HG03135 (cell line): ENCODE measurements around the gene SEPTIN5.

Experiments
- ATAC-seq: cut with Tn5 transposase; IDR thresholded peaks from one replicate; pipeline ENCODE4 v1.9.1; 2021; ENCODE audit warnings: mild to moderate bottlenecking, moderate library complexity; ENCODE audit not compliant: unreplicated experiment

The SEPTIN5 gene

GRCh38 chr22:19731361-19732135 is 17.2 kb downstream of the SEPTIN5 start:
- no peak for ATAC-seq

GRCh38 chr22:19732403-19733113 is 18.3 kb downstream of the SEPTIN5 start:
- no peak for ATAC-seq

- no peak for ATAC-seq
Measured at GRCh38 chr22:19733755-19734154, 19.5 kb downstream of the SEPTIN5 start.

DNA sequence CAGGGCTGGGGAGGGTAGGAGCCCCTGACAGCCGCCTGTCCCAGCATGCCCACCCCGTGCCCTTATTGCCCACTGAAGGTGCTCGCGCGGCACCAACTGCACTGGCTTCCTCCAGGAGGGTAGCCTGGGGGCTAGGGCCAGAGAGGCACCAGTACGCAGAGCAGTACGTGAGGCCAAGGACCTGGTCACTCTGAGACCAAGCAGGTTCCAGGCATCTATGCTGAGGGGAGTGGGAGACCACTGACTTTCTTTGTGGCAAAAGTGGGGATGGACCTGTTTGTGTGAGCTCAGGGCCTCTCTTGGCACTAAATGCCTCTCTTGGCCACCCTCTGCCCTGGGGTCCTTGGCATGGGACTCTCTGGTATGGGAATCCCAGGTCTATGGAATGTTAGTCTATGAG is 19.9 kb downstream of the SEPTIN5 start:
- no peak for ATAC-seq

DNA sequence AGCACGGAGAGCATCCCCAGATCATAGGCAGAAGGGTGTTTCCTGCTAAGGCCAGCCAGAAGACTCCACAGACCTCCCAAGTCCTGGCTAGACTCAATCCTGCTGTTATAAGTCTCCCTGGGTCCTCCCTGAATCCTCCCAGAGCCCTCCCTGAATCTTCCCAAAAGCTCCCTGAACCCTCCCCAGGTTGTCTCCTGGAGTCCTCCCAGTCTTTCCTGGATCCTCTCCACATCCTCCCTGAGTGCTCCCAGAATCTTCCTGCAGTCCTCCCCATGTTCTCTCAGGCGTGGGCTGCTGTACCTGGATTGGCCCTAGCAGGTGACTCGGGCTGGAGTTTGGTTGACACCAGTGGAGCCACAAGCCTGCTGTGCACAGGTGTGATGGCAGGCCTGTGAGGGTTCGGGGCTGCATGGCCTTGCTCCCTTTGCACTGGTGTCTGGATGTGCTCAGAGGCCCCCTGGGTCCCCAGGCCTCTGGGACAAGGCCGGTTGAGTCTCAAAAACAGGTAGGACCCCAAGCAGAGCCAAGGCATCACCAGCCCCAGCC is 20.6 kb downstream of the SEPTIN5 start:
- no peak for ATAC-seq

GRCh38 chr22:19735665-19736510 is 21.6 kb downstream of the SEPTIN5 start:
- no peak for ATAC-seq

- ATAC-seq, result no peak
Measured at GRCh38 chr22:19737846-19738663, 23.8 kb downstream of the SEPTIN5 start.

DNA sequence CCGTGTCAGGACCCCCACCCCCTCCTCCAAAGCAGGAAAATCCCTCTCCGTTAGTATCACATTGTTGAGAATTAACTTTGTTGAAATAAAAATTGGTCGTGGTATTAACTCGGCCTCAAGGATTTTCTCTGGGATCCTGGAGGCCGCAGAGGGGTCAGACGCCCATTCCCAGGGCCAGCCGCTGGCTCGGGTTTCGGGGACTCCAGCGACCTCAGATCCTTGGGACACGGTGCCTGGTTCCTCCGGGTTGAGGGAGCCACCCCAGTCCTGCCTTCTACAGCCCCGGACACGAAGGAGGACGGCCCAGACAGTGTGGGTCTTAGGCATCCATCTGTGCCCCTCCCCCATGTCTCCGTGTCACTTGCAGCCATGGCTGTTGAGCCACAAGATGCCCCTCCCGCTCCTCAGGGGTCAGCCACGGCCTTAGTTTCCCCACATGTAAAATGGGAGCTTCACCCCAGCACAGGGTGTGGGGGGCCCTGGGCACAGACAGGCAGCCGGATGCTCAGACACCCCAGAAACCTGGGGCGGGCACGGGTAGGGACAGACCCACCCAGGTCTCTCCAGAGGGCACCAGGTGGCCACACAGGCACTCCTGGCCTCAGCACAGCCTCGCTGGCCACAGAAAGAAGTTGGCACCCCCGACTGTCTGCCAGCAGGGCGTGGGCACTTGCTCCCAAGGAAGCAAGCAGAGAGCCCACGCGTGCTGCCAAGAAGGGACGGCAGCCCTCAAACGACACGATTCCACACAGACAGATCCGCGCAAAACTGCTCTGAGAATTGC is 24.6 kb downstream of the SEPTIN5 start:
- no peak for ATAC-seq

- ATAC-seq, result no peak
Measured at GRCh38 chr22:19739448-19739895, 25.2 kb downstream of the SEPTIN5 start.

- no peak for ATAC-seq
Measured at GRCh38 chr22:19739911-19740449, 25.7 kb downstream of the SEPTIN5 start.

- ATAC-seq, result no peak
Measured at GRCh38 chr22:19740586-19740985, 26.3 kb downstream of the SEPTIN5 start.

DNA sequence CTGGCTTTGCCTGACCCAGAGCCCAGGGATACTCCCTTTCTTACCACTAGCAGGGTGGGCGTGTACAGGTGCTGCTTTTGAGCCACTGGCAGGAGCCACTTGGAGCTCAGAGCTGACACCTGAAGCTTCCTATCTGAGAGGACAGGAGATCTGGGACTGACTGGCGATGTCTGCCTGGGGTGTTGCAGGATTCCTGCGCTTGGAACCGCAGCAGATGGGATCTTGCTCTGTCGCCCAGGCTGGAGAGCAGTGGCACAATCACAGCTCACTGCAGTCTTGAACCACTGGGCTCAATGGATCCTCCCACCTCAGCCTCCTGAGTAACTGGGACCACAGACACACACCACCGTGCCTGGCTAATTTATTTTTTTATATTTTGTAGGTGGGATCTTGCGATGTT is 26.8 kb downstream of the SEPTIN5 start:
- ATAC-seq, result no peak

DNA sequence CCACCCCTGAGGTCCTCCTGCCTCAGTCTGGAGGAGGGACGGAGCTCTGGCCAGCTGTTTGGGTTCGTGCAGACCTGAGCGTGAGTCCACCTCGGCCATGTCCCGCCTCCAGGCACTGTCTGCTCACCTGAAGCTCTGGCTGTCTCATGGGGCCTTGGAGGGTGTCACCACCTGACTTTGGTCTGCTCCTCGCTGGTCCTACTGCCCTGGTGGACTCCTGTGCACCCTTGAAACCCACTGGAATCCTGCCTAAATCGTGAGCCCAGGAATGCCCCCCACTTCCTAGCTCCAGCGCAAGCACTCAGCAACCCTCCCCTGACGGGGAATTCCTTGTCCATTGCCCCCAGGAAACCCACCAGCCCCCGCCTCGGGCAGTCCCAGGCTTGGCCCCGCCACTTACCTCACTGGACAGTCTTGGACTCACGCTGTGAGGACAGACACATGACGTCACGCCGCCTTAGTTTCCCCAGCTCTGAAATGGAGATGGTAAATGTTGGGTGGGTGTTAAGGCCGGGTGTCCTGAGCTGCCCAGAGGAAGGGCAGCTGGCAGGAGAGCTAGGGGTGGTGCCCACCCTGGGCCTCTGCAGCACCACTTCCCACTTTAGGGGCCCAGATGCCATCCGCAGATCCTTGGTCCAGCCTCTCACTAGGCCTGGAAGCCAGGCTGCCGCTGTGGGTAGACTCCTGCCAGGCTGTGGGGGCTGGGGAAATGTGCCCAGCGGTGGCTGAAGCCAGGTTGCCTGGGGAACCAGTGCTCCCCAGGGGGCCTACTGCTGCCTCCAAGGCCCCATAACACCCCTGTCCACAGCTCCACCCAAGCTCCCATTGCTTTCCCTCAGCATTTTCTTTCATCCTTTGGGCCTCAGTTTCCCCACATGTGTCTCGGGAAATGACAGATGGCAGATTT is 28.1 kb downstream of the SEPTIN5 start:
- ATAC-seq, result no peak

GRCh38 chr22:19743081-19743480 is 28.8 kb downstream of the SEPTIN5 start:
- ATAC-seq, result no peak

DNA sequence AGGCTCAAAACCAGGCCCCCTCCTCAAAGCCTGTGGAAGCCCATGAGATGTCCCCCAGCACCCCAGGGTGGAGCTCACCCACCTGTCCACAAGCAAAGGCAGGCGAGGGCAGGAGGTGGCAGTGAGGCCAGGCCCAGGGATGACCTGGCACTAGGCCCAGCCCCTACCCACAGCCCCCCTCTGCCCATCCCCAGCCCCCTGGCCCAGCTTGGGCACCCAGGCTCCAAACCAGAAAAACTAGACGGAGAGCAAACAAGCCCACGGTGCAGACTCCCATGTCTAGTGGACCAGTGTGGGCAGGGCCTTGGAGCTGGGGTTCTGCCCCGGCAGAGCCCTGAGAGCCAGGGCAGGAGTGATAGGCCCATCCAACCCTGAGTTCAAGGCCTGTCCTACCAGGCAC is 29.3 kb downstream of the SEPTIN5 start:
- ATAC-seq, result no peak

DNA sequence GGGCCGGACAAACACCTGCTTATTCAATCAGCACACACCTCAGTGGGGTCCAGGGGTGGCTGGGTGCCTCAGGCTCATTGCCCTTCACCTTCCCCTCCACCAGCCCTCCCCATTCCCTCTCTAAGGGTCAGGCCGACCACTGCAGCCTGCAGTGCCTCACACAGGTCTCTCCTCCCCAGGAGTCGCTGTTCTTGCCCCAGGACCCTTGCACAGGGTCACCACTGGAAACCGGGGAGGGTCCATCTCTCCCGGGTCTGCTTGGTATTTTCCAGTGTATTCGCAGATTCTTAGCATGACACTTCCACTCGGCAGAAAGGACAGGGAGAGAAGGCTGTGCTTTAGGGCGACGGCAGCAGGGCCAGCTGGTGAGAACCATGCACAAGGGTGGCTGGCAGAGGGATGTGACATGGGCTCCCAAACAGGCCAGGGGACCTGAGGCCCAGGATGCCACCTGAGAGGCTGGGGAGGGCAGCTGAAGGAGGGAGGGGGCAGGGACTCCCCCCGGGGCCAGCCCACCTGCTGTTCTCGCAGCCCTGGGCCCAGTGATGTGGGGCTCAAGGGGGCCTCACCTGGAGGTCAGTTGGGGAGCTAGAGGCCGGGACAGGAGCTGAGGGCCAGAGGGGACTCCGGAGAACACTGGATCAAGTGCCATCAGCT is 30.2 kb downstream of the SEPTIN5 start:
- ATAC-seq, result no peak
